GM18951 (cell line): Measurements from ENCODE around the gene CPSF2.

Experiments used
- POLR2A ChIP-seq: IDR thresholded peaks from 4 replicates; pipeline ENCODE4 v1.6.1; 2011; ENCODE audit warnings: mild to moderate bottlenecking; ENCODE audit not compliant: insufficient read length, insufficient read depth; ENCODE audit errors: extremely low read depth
- in situ Hi-C: fragments of 300-500 bp; cut with MboI; formaldehyde crosslinking; loops from one replicate; pipeline ENCODE4 v1.12.0; 2022; ENCODE audit warnings: low sequenced_read_pairs, mixed read lengths, inconsistent platforms; ENCODE audit not compliant: unreplicated experiment

CPSF2 gene

GRCh38 chr14:92121670-92122350 lies at the start of gene CPSF2, which contains the start of gene NDUFB1:
CPSF2 (plus strand) TSS chr14:92121969; CDS start chr14:92130985, 9,016 bp downstream.
NDUFB1 (minus strand) TSS chr14:92121706; CDS start chr14:92117637, 4,069 bp downstream.
- TF ChIP-seq POLR2A, result peak; percentile 98
- in situ Hi-C loops, result loop anchor here (25.0 kb wide), 1 partner anchor 665 kb away; the partner anchor contains the start of gene GOLGA5

- TF ChIP-seq POLR2A, result no peak
- in situ Hi-C loops, result no loop called here
These were observed 47.2 kb upstream of the CPSF2 start for GRCh38 chr14:92074555-92074954.

- in situ Hi-C loops, result no loop called here
- TF ChIP-seq POLR2A, result no peak
These were observed 33.3 kb upstream of the CPSF2 start for GRCh38 chr14:92088494-92088893.

GRCh38 chr14:92093320-92093719 lies 28.4 kb upstream of the CPSF2 start:
- in situ Hi-C loops, result no loop called here
- TF ChIP-seq POLR2A, result no peak

- TF ChIP-seq POLR2A, result no peak
- in situ Hi-C loops, result loop anchor here (25.0 kb wide), 1 partner anchor 687 kb away; the partner anchor contains the start of gene GOLGA5
These were observed 22.0 kb upstream of the CPSF2 start for GRCh38 chr14:92099802-92100201.

GRCh38 chr14:92103363-92103989 lies 18.3 kb upstream of the CPSF2 start:
- TF ChIP-seq POLR2A, result no peak
- in situ Hi-C loops, result loop anchor here (25.0 kb wide), 1 partner anchor 684 kb away; the partner anchor contains the start of gene GOLGA5

GRCh38 chr14:92105073-92105892 lies 16.5 kb upstream of the CPSF2 start:
- no peak for TF ChIP-seq POLR2A
- in situ Hi-C loops, result loop anchor here (25.0 kb wide), 1 partner anchor 682 kb away; the partner anchor contains the start of gene GOLGA5

GRCh38 chr14:92105893-92106142 lies 16.0 kb upstream of the CPSF2 start:
- TF ChIP-seq POLR2A, result no peak
- in situ Hi-C loops, result loop anchor here (25.0 kb wide), 1 partner anchor 681 kb away; the partner anchor contains the start of gene GOLGA5

GRCh38 chr14:92106143-92106926 lies 15.4 kb upstream of the CPSF2 start, which contains the start of gene ATXN3:
ATXN3 (minus strand) TSS chr14:92106582; CDS start chr14:92106552, 30 bp downstream.
- in situ Hi-C loops, result loop anchor here (25.0 kb wide), 1 partner anchor 681 kb away; the partner anchor contains the start of gene GOLGA5
- TF ChIP-seq POLR2A, result peak; percentile 71

- in situ Hi-C loops, result loop anchor here (25.0 kb wide), 1 partner anchor 679 kb away; the partner anchor contains the start of gene GOLGA5
- TF ChIP-seq POLR2A, result no peak
These were observed 13.2 kb upstream of the CPSF2 start for GRCh38 chr14:92108345-92109254.

GRCh38 chr14:92109490-92109889 lies 12.3 kb upstream of the CPSF2 start:
- in situ Hi-C loops, result loop anchor here (25.0 kb wide), 1 partner anchor 678 kb away; the partner anchor contains the start of gene GOLGA5
- no peak for TF ChIP-seq POLR2A
